Measurements from ENCODE around the gene ZKSCAN3.
"Not testable (repeated sequence)": the region's sequence is repeated elsewhere in the genome, so short reads cannot be mapped to it uniquely, and the experiment has no call there.

ZKSCAN3 gene

GRCh38 chr6:28349892-28350737 is at the start of gene ZKSCAN3:
TSS of gene ZKSCAN3 (plus strand) at chr6:28349947. CDS start at chr6:28359587, 9,640 bp downstream.
- DNase-seq (ENCODE audit: low spot score): peak; percentile 83

GRCh38 chr6:28303570-28303969 is 46.2 kb upstream of the ZKSCAN3 start:
- DNase-seq (ENCODE audit: low spot score): no peak

GRCh38 chr6:28306363-28306762 is 43.4 kb upstream of the ZKSCAN3 start:
- DNase-seq (ENCODE audit: low spot score): not testable (repeated sequence)

- no peak for DNase-seq (ENCODE audit: low spot score)
Observed at GRCh38 chr6:28311139-28311823, 38.5 kb upstream of the ZKSCAN3 start.

- DNase-seq (ENCODE audit: low spot score): no peak
Observed at GRCh38 chr6:28312939-28313338, 36.8 kb upstream of the ZKSCAN3 start.

GRCh38 chr6:28315628-28316027 is 34.1 kb upstream of the ZKSCAN3 start:
- DNase-seq (ENCODE audit: low spot score): no peak

- DNase-seq (ENCODE audit: low spot score): not testable (repeated sequence)
Observed at GRCh38 chr6:28317866-28318265, 31.9 kb upstream of the ZKSCAN3 start.

GRCh38 chr6:28322661-28323060 is 27.1 kb upstream of the ZKSCAN3 start:
- no peak for DNase-seq (ENCODE audit: low spot score)

GRCh38 chr6:28323813-28324424 is 25.8 kb upstream of the ZKSCAN3 start:
- DNase-seq (ENCODE audit: low spot score): no peak

GRCh38 chr6:28326371-28326948 is 23.3 kb upstream of the ZKSCAN3 start:
- no peak for DNase-seq (ENCODE audit: low spot score)

- no peak for DNase-seq (ENCODE audit: low spot score)
Observed at GRCh38 chr6:28330041-28330440, 19.7 kb upstream of the ZKSCAN3 start.

- DNase-seq (ENCODE audit: low spot score): no peak
Observed at GRCh38 chr6:28333047-28333446, 16.7 kb upstream of the ZKSCAN3 start.

- DNase-seq (ENCODE audit: low spot score): no peak
Observed at GRCh38 chr6:28333599-28334018, 16.1 kb upstream of the ZKSCAN3 start.

GRCh38 chr6:28334286-28335039 is 15.3 kb upstream of the ZKSCAN3 start:
- DNase-seq (ENCODE audit: low spot score): no peak

- no peak for DNase-seq (ENCODE audit: low spot score)
Observed at GRCh38 chr6:28335040-28335563, 14.6 kb upstream of the ZKSCAN3 start.

- peak; percentile 88 for DNase-seq (ENCODE audit: low spot score)
Observed at GRCh38 chr6:28335564-28336283, 14.0 kb upstream of the ZKSCAN3 start, which contains the start of gene ZSCAN31. TSS of gene ZSCAN31 (minus strand) at chr6:28336148. CDS start at chr6:28329683, 6,465 bp downstream.

- peak; percentile 41 for DNase-seq (ENCODE audit: low spot score)
Observed at GRCh38 chr6:28336284-28337120, 13.2 kb upstream of the ZKSCAN3 start.

GRCh38 chr6:28337121-28337520 is 12.6 kb upstream of the ZKSCAN3 start:
- DNase-seq (ENCODE audit: low spot score): no peak

- DNase-seq (ENCODE audit: low spot score): no peak
Observed at GRCh38 chr6:28340310-28341095, 9.2 kb upstream of the ZKSCAN3 start.

Measured in globus pallidus (tissue), 1 donor.